DND-41 (cell line): ENCODE measurements around the gene DNAJC21.

Experiments used
- ATAC-seq: fragments of 200-7000 bp; cut with Tn5 transposase; 3 replicates; pipeline ENCODE4 v1.9.1; 2021; ENCODE audit warnings: low read depth; ENCODE audit not compliant: insufficient read depth
- DNase-seq: peaks from one replicate; pipeline ENCODE4 v3.0.0-alpha.2; 2020
- H2AFZ ChIP-seq: 2 replicates; pipeline ENCODE4 v1.6.0; 2012; ENCODE audit warnings: low read depth, low read length
- H3K27ac ChIP-seq: 2 replicates; pipeline ENCODE4 v1.5.1; 2012; ENCODE audit warnings: low read length, inconsistent platforms
- H3K27me3 ChIP-seq: fragments of 200-600 bp; sonication (generic); 2 replicates; pipeline ENCODE4 v1.6.0; 2012; ENCODE audit warnings: low read length, mild to moderate bottlenecking, inconsistent platforms; ENCODE audit not compliant: insufficient read depth, poor library complexity
- H3K36me3 ChIP-seq: 2 replicates; pipeline ENCODE4 v1.5.1; 2012; ENCODE audit warnings: low read length, inconsistent platforms; ENCODE audit not compliant: insufficient read depth
- H3K4me1 ChIP-seq: 2 replicates; pipeline ENCODE4 v1.5.1; 2012; ENCODE audit warnings: mild to moderate bottlenecking, low read length; ENCODE audit not compliant: insufficient read depth
- H3K4me2 ChIP-seq: 2 replicates; pipeline ENCODE4 v1.6.0; 2012; ENCODE audit warnings: mild to moderate bottlenecking, moderate library complexity, low read length, inconsistent platforms; ENCODE audit not compliant: insufficient read depth
- H3K4me3 ChIP-seq, 2 experiments: fragments of 200-600 bp in 1 of 2; shearing (Covaris generic) in 1 of 2; 2 replicates each; pipeline ENCODE4 v1.5.1; 2012 to 2016; ENCODE audit warnings: inconsistent platforms in 2 of 2, low read length in 2 of 2, mild to moderate bottlenecking in 2 of 2, low read depth in 1 of 2, moderate library complexity in 1 of 2
- H3K79me2 ChIP-seq: 2 replicates; pipeline ENCODE4 v1.6.0; 2012; ENCODE audit warnings: low read length, inconsistent platforms; ENCODE audit not compliant: insufficient read depth
- H3K9ac ChIP-seq: 2 replicates; pipeline ENCODE4 v1.6.0; 2012; ENCODE audit warnings: low read depth, mild to moderate bottlenecking, inconsistent platforms, low read length, moderate library complexity
- H3K9me3 ChIP-seq: 2 replicates; pipeline ENCODE4 v1.5.1; 2012; ENCODE audit warnings: low read length, moderate library complexity, mild to moderate bottlenecking, inconsistent platforms; ENCODE audit not compliant: insufficient read depth, severe bottlenecking
- H4K20me1 ChIP-seq: 2 replicates; pipeline ENCODE4 v1.6.0; 2012; ENCODE audit warnings: low read length; ENCODE audit not compliant: insufficient read depth
- CTCF ChIP-seq: IDR thresholded peaks from 2 replicates; pipeline ENCODE4 v1.5.1; 2012; ENCODE audit warnings: borderline replicate concordance, low read length, moderate library complexity, mild to moderate bottlenecking; ENCODE audit not compliant: poor library complexity, severe bottlenecking; ENCODE audit errors: extremely low read depth
- EZH2 ChIP-seq: IDR thresholded peaks from 3 replicates; pipeline ENCODE4 v1.6.1; 2012; ENCODE audit warnings: borderline replicate concordance, low read depth, mild to moderate bottlenecking, moderate library complexity, low read length, inconsistent platforms; ENCODE audit not compliant: severe bottlenecking

Gene DNAJC21

GRCh38 chr5:34977934-34978613, 48.7 kb downstream of the DNAJC21 start:
- Histone ChIP-seq H3K27me3 (no peaks in the 10 kb centered on the region), H3K4me1 (no peaks in the 10 kb centered on the region), H3K9me3 (no peaks in the 10 kb centered on the region), H4K20me1 (no peaks in the 10 kb centered on the region), H3K9ac (no peak overlapping the region), H2AFZ (no peak overlapping the region), H3K4me3 (no peak overlapping the region), H3K79me2 (no peaks in the 10 kb centered on the region), H3K27ac (no peak overlapping the region), H3K36me3 (no peaks in the 10 kb centered on the region), H3K4me2 (no peak overlapping the region)
- TF ChIP-seq CTCF = no peak
- no peak for TF ChIP-seq EZH2
- ATAC-seq = no peak
- DNase-seq = no peak

- TF ChIP-seq CTCF (no peak), EZH2 (no peak)
- H3K4me1 ChIP-seq = no peaks in the 10 kb centered on the region
- no peak overlapping the region for H2AFZ ChIP-seq
- ATAC-seq (no peak), DNase-seq (no peak)
- no peak overlapping the region for H3K27ac ChIP-seq
- H3K9me3 ChIP-seq = no peaks in the 10 kb centered on the region
- no peaks in the 10 kb centered on the region for H3K36me3 ChIP-seq
- no peaks in the 10 kb centered on the region for H3K79me2 ChIP-seq
- H3K4me2 ChIP-seq = no peak overlapping the region
- no peaks in the 10 kb centered on the region for H3K27me3 ChIP-seq
- no peak overlapping the region for H3K9ac ChIP-seq
- H4K20me1 ChIP-seq = no peaks in the 10 kb centered on the region
- no peak overlapping the region for H3K4me3 ChIP-seq
These were observed 49.3 kb downstream of the DNAJC21 start for GRCh38 chr5:34978681-34979080.

- Histone ChIP-seq H3K4me1 (no peaks in the 10 kb centered on the region), H3K9me3 (peaks cover 1% of the 10 kb centered on the region), H3K9ac (no peak overlapping the region), H2AFZ (no peak overlapping the region), H3K4me2 (no peak overlapping the region), H3K4me3 (no peak overlapping the region), H3K79me2 (no peaks in the 10 kb centered on the region), H3K27me3 (no peaks in the 10 kb centered on the region), H4K20me1 (no peaks in the 10 kb centered on the region), H3K36me3 (no peaks in the 10 kb centered on the region), H3K27ac (no peak overlapping the region)
- DNase-seq (no peak), ATAC-seq (no peak)
- no peak for TF ChIP-seq CTCF
- TF ChIP-seq EZH2 = no peak
These were observed 53.5 kb downstream of the DNAJC21 start for GRCh38 chr5:34982823-34983222.

DNA sequence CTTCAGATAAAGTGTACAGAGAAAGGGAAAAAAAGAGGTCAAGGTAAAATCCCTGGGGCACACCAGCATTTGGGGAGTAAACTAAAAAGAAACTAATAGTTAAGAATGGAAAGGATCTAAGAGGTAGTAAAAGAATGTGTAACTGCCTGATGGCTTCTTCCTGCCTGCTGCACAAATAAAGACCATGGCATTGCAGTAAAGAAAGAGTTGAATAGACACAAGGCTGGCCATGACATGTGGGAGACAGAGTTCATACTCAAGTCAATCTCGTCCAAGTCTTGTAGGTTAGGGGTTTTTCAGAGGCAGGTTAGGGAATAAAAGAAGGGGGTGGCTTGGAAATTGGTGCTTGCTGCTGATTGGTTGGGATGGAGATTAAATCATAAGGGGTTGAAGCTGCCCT, 57.6 kb downstream of the DNAJC21 start:
- Histone ChIP-seq H3K79me2 (no peaks in the 10 kb centered on the region), H4K20me1 (no peaks in the 10 kb centered on the region), H3K36me3 (no peaks in the 10 kb centered on the region), H3K4me1 (no peaks in the 10 kb centered on the region), H3K9ac (no peak overlapping the region), H2AFZ (no peak overlapping the region), H3K9me3 (peaks cover 1% of the 10 kb centered on the region), H3K27ac (no peak overlapping the region), H3K4me2 (no peak overlapping the region), H3K4me3 (no peak overlapping the region), H3K27me3 (peaks cover 4% of the 10 kb centered on the region)
- ATAC-seq (no peak), DNase-seq (no peak)
- no peak for TF ChIP-seq EZH2
- TF ChIP-seq CTCF = no peak
